Activated CD8-positive, alpha-beta memory T cell treated with anti-CD3 and anti-CD28 coated beads for 48 hours (primary cell): ENCODE measurements around the gene AGAP3.

ENCODE experiments used
- DNase-seq, 3 experiments: peaks; one replicate each; pipeline ENCODE4 v3.0.0-alpha.2; 2020; ENCODE audit warnings: low read depth in 2 of 3, low spot score in 2 of 3

AGAP3 gene

GRCh38 chr7:151107882-151108281, 21.6 kb downstream of the AGAP3 start:
- no peak for DNase-seq

- no peak for DNase-seq
Measured at GRCh38 chr7:151109094-151110048, 23.1 kb downstream of the AGAP3 start.

GRCh38 chr7:151110236-151110940, 24.1 kb downstream of the AGAP3 start:
- DNase-seq: no peak

GRCh38 chr7:151110941-151111645, 24.8 kb downstream of the AGAP3 start:
- DNase-seq: peak; percentile 23 to 61 (median 52)

- no peak for DNase-seq
Measured at GRCh38 chr7:151113344-151114150, 27.3 kb downstream of the AGAP3 start.

- DNase-seq: no peak
Measured at GRCh38 chr7:151114151-151115090, 28.1 kb downstream of the AGAP3 start.

GRCh38 chr7:151115121-151115835, 29.0 kb downstream of the AGAP3 start:
- no peak for DNase-seq

- no peak for DNase-seq
Measured at GRCh38 chr7:151115836-151116418, 29.7 kb downstream of the AGAP3 start.

GRCh38 chr7:151116603-151117440, 30.5 kb downstream of the AGAP3 start:
- DNase-seq: no peak

- DNase-seq: no peak
Measured at GRCh38 chr7:151117565-151117964, 31.3 kb downstream of the AGAP3 start.

- no peak for DNase-seq
Measured at GRCh38 chr7:151118108-151119054, 32.1 kb downstream of the AGAP3 start.

GRCh38 chr7:151119055-151119415, 32.8 kb downstream of the AGAP3 start:
- no peak for DNase-seq

GRCh38 chr7:151119902-151120301, 33.6 kb downstream of the AGAP3 start:
- no peak for DNase-seq

GRCh38 chr7:151120896-151121295, 34.6 kb downstream of the AGAP3 start:
- DNase-seq: no peak

- DNase-seq: no peak
Measured at GRCh38 chr7:151121380-151122170, 35.3 kb downstream of the AGAP3 start.

GRCh38 chr7:151122276-151122675, 36.0 kb downstream of the AGAP3 start:
- DNase-seq: no peak
